A673 (cell line): ENCODE measurements around the gene GPER1.

Experiments
- EZH2 ChIP-seq: fragments of 200-600 bp; sonication (generic); IDR thresholded peaks from 2 replicates; pipeline ENCODE4 v1.6.1; 2017; ENCODE audit warnings: borderline replicate concordance, low read depth, mild to moderate bottlenecking, mixed read lengths, antibody characterized with exemption, low read length; ENCODE audit not compliant: poor library complexity, severe bottlenecking
- TF ChIP-seq, protein P1 (sequence below): fragments of 300-800, 200-600 bp; sonication (generic); conservative IDR thresholded peaks from 2 replicates; pipeline ENCODE4 v1.5.1; 2017; ENCODE audit warnings: low read depth, mild to moderate bottlenecking, antibody characterized with exemption, low read length, moderate library complexity, mixed read lengths

DNA sequence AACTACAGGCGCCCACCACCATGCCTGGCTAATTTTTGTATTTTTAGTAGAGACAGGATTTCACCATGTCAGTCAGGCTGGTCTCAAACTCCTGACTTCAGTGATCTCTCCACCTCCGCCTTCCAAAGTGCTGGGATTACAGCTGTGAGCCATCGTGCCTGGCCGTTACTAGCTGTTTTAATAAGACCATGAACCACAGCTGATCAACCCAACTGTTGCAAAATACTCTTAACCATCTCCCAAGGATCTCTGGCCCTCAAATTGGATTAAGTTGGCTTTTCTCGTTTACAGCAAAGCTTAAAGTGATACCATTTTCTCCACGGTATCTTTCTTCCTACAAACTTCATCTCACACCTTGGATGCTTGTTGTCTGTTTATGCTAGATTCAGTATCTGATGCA lies 53.7 kb downstream of the GPER1 start:
- TF ChIP-seq, protein P1, sequence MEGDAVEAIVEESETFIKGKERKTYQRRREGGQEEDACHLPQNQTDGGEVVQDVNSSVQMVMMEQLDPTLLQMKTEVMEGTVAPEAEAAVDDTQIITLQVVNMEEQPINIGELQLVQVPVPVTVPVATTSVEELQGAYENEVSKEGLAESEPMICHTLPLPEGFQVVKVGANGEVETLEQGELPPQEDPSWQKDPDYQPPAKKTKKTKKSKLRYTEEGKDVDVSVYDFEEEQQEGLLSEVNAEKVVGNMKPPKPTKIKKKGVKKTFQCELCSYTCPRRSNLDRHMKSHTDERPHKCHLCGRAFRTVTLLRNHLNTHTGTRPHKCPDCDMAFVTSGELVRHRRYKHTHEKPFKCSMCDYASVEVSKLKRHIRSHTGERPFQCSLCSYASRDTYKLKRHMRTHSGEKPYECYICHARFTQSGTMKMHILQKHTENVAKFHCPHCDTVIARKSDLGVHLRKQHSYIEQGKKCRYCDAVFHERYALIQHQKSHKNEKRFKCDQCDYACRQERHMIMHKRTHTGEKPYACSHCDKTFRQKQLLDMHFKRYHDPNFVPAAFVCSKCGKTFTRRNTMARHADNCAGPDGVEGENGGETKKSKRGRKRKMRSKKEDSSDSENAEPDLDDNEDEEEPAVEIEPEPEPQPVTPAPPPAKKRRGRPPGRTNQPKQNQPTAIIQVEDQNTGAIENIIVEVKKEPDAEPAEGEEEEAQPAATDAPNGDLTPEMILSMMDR = no peak
- TF ChIP-seq EZH2 = no peak
